GM12878 (cell line): ENCODE data around the gene RUNX3. TPM values are rescaled to one million over a fixed set of nuclear protein-coding genes. Genes with fewer than 3 reads are reported as not detected.

Source experiments
- BACH1 ChIP-seq: fragments of 450-650 bp; IDR thresholded peaks from 2 replicates; pipeline ENCODE4 v1.6.1; 2017; ENCODE audit warnings: mild to moderate bottlenecking, borderline replicate concordance
- CEBPB ChIP-seq, 2 experiments: fragments of 150-350 bp in 1 of 2; IDR thresholded peaks; 2 replicates each; pipeline ENCODE4 v1.6.1; 2012 to 2014; ENCODE audit warnings: low read depth in 2 of 2, low read length in 2 of 2, borderline replicate concordance in 1 of 2, inconsistent platforms in 1 of 2
- CEBPZ ChIP-seq: fragments of 150-350 bp; IDR thresholded peaks from 2 replicates; pipeline ENCODE4 v1.6.1; 2016; ENCODE audit warnings: low read depth, low read length
- CREB1 ChIP-seq: IDR thresholded peaks from 2 replicates; pipeline ENCODE4 v1.6.1; 2012; ENCODE audit warnings: low read depth, mild to moderate bottlenecking, inconsistent platforms
- CREM ChIP-seq: IDR thresholded peaks from 2 replicates; pipeline ENCODE4 v1.6.1; 2014; ENCODE audit warnings: antibody characterized with exemption, low read depth
- E2F8 ChIP-seq: fragments of 450-650 bp; IDR thresholded peaks from 2 replicates; pipeline ENCODE4 v1.6.1; 2018; ENCODE audit warnings: mild to moderate bottlenecking, low read depth, moderate library complexity; ENCODE audit not compliant: partially characterized antibody
- IRF3 ChIP-seq: fragments of 450-650 bp; IDR thresholded peaks from 2 replicates; pipeline ENCODE4 v1.6.1; 2014; ENCODE audit warnings: mild to moderate bottlenecking
- JUNB ChIP-seq: IDR thresholded peaks from 2 replicates; pipeline ENCODE4 v1.6.1; 2016; ENCODE audit warnings: antibody characterized with exemption, mild to moderate bottlenecking
- RFX5 ChIP-seq: IDR thresholded peaks from 2 replicates; pipeline ENCODE4 v1.6.1; 2011; ENCODE audit warnings: low read depth, low read length, improper control_type of control experiment
- SMAD5 ChIP-seq: IDR thresholded peaks from 2 replicates; pipeline ENCODE4 v1.6.1; 2016; ENCODE audit warnings: antibody characterized with exemption, low read depth
- SMARCA5 ChIP-seq: fragments of 450-650 bp; IDR thresholded peaks from 2 replicates; pipeline ENCODE4 v1.6.1; 2017; ENCODE audit warnings: mild to moderate bottlenecking
- SRF ChIP-seq, 2 experiments: IDR thresholded peaks; 2 replicates each; pipeline ENCODE4 v1.6.1; 2011; ENCODE audit warnings: low read depth in 2 of 2, low read length in 2 of 2, mild to moderate bottlenecking in 1 of 2, moderate library complexity in 1 of 2
- SUPT20H ChIP-seq: IDR thresholded peaks from 2 replicates; pipeline ENCODE4 v1.6.1; 2011; ENCODE audit warnings: low read depth, mild to moderate bottlenecking, low read length, moderate library complexity, borderline replicate concordance; ENCODE audit not compliant: control insufficient read depth
- polyA plus RNA-seq, 11 experiments: library from polyadenylated mRNA; depleted of rRNA in 4 of 11; unstranded in 6 of 11; stranded (reverse) in 5 of 11; fragments of >200 nt; fragmentation: Nextera tagmentation in 4 of 11; fragmentation: Illumina TruSeq in 1 of 11; extraction: Ambion mirVana in 4 of 11; extraction: Trizol in 1 of 11; gene quantifications; 1 replicate in 1 of 11; 2 replicates in 10 of 11; pipeline versions ENCODE4 v1.2.1 to v1.2.3, GENCODE V29; 2011 to 2016; ENCODE audit warnings: inconsistent platforms in 2 of 11, missing spikeins in 2 of 11, low read depth in 1 of 11
- total RNA-seq, 4 experiments: library from RNA; depleted of rRNA in 3 of 4; stranded (reverse); fragments of >200 nt in 3 of 4; fragmentation: Illumina TruSeq in 1 of 4; extraction: Trizol in 1 of 4; gene quantifications; 2 replicates each; pipeline versions ENCODE4 v1.2.1 to v1.2.3, GENCODE V29; 2013 to 2021
- TF ChIP-seq, protein P1 (sequence below): fragments of 450-650 bp; IDR thresholded peaks from 2 replicates; pipeline ENCODE4 v1.6.1; 2017; ENCODE audit warnings: mild to moderate bottlenecking, moderate library complexity
- TF ChIP-seq, protein P2 (sequence below): fragments of 450-650 bp; IDR thresholded peaks from 2 replicates; pipeline ENCODE4 v1.6.1; 2018; ENCODE audit warnings: borderline replicate concordance, mild to moderate bottlenecking; ENCODE audit not compliant: partially characterized antibody

The RUNX3 gene
- total and polyA plus RNA-seq, 10 of the 15 experiments (the other 5 are each of a cell fraction or from before 2014, with no cell fraction given), result 19.0 to 151 (median 31.4) TPM

- TF ChIP-seq, protein P1, sequence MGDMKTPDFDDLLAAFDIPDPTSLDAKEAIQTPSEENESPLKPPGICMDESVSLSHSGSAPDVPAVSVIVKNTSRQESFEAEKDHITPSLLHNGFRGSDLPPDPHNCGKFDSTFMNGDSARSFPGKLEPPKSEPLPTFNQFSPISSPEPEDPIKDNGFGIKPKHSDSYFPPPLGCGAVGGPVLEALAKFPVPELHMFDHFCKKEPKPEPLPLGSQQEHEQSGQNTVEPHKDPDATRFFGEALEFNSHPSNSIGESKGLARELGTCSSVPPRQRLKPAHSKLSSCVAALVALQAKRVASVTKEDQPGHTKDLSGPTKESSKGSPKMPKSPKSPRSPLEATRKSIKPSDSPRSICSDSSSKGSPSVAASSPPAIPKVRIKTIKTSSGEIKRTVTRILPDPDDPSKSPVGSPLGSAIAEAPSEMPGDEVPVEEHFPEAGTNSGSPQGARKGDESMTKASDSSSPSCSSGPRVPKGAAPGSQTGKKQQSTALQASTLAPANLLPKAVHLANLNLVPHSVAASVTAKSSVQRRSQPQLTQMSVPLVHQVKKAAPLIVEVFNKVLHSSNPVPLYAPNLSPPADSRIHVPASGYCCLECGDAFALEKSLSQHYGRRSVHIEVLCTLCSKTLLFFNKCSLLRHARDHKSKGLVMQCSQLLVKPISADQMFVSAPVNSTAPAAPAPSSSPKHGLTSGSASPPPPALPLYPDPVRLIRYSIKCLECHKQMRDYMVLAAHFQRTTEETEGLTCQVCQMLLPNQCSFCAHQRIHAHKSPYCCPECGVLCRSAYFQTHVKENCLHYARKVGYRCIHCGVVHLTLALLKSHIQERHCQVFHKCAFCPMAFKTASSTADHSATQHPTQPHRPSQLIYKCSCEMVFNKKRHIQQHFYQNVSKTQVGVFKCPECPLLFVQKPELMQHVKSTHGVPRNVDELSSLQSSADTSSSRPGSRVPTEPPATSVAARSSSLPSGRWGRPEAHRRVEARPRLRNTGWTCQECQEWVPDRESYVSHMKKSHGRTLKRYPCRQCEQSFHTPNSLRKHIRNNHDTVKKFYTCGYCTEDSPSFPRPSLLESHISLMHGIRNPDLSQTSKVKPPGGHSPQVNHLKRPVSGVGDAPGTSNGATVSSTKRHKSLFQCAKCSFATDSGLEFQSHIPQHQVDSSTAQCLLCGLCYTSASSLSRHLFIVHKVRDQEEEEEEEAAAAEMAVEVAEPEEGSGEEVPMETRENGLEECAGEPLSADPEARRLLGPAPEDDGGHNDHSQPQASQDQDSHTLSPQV, result no peak
- TF ChIP-seq CREM (peak; percentile 75), SMAD5 (peak; percentile 42; the same call in 1 of the 2 replicates), SRF (IDR thresholded peaks at IDR 0.05; ENCODE audit: low read depth in 2 of 2, low read length in 2 of 2) (no peak), JUNB (no peak; the same call in 1 of the 2 replicates), SUPT20H (no peak), IRF3 (no peak), SMARCA5 (peak; percentile 84; the same call in 1 of the 2 replicates), E2F8 (no peak), CEBPB (IDR thresholded peaks at IDR 0.05; ENCODE audit: borderline replicate concordance in 1 of 2, low read depth in 2 of 2, low read length in 2 of 2) (no peak), CREB1 (no peak), BACH1 (peak; percentile 91), RFX5 (no peak), CEBPZ (no peak)
- TF ChIP-seq, protein P2, sequence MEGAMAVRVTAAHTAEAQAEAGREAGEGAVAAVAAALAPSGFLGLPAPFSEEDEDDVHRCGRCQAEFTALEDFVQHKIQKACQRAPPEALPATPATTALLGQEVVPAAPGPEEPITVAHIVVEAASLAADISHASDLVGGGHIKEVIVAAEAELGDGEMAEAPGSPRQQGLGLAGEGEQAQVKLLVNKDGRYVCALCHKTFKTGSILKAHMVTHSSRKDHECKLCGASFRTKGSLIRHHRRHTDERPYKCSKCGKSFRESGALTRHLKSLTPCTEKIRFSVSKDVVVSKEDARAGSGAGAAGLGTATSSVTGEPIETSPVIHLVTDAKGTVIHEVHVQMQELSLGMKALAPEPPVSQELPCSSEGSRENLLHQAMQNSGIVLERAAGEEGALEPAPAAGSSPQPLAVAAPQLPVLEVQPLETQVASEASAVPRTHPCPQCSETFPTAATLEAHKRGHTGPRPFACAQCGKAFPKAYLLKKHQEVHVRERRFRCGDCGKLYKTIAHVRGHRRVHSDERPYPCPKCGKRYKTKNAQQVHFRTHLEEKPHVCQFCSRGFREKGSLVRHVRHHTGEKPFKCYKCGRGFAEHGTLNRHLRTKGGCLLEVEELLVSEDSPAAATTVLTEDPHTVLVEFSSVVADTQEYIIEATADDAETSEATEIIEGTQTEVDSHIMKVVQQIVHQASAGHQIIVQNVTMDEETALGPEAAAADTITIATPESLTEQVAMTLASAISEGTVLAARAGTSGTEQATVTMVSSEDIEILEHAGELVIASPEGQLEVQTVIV, result no peak
These were observed 4.8 kb downstream of the RUNX3 start (continued) for GRCh38 chr1:24925082-24925779.
